Tibial nerve (tissue), 3 donors: Measurements from ENCODE around the gene HARS2.

Experiments used
- CTCF ChIP-seq, 5 experiments: fragments of 200-600 bp in 3 of 5; fragments of 450-650 bp in 2 of 5; sonication (generic) in 3 of 5; IDR thresholded peaks; one replicate each; pipeline ENCODE4 v1.5.1; 2016 to 2019; ENCODE audit warnings: antibody characterized with exemption in 5 of 5, mild to moderate bottlenecking in 3 of 5, moderate library complexity in 2 of 5
- POLR2A ChIP-seq, 2 donors: fragments of 450-650 bp; IDR thresholded peaks; one replicate each; pipeline ENCODE4 v1.6.1; 2017; ENCODE audit warnings: antibody characterized with exemption in 2 of 2, mild to moderate bottlenecking in 2 of 2, moderate library complexity in 2 of 2

- no peak for TF ChIP-seq CTCF (IDR thresholded peaks at IDR 0.05)
- TF ChIP-seq POLR2A (IDR thresholded peaks at IDR 0.05) = no peak
Observed at GRCh38 chr5:140677947-140678346, 13.3 kb upstream of the HARS2 start.
